ENCODE measurements around the gene VILL.

DNA sequence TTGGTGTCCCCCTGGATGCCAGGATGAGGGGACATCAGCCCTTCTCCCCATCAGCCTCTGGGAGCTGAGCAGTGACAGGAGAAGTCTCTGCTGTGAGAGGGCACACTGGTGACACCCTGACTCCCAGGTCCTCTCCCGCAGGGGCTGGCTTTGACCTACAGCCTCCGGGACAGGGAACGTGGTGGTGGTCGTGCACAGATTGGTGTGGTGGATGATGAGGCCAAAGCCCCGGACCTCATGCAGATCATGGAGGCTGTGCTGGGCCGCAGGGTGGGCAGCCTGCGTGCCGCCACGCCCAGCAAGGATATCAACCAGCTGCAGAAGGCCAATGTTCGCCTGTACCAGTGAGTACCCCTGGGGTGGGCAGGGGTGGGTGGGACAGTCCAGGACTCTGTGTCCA is 6.8 kb downstream of the VILL start:
- TF ChIP-seq EZH2 (IDR thresholded peaks at IDR 0.05) (no peak), POLR2AphosphoS5 (IDR thresholded peaks at IDR 0.05; ENCODE audit: borderline replicate concordance, low read depth, low read length) (no peak), FOXP2 (optimal IDR thresholded peaks at IDR 0.05; ENCODE audit: control extremely low read depth, extremely low read length, insufficient read depth) (no peak)

All from SK-N-MC (cell line).